Heart left ventricle (tissue), 16 donors: ENCODE results near the gene WWOX. TPM values are rescaled to one million over a fixed set of nuclear protein-coding genes. Genes with fewer than 3 reads are reported as not detected.

Source experiments
- ATAC-seq, 4 donors: fragments of 200-7000 bp; cut with Tn5 transposase; one replicate each; pipeline ENCODE4 v1.9.1; 2020 to 2022; ENCODE audit warnings: moderate library complexity in 4 of 4, mild to moderate bottlenecking in 3 of 4, moderate number of reproducible peaks in 1 of 4
- DNase-seq, 5 donors: peaks; one replicate each; pipeline ENCODE4 v3.0.0-alpha.2; 2020
- H3K27ac ChIP-seq, 12 donors: fragments of 200-600 bp; sonication (generic) in 4 of 12; one replicate each; pipeline versions ENCODE4 v1.5.0 to v1.8.0; 2016 to 2022; ENCODE audit warnings: mild to moderate bottlenecking in 2 of 12
- H3K27me3 ChIP-seq, 9 donors: fragments of 200-600 bp; sonication (generic) in 2 of 9; one replicate each; pipeline versions ENCODE4 v1.5.1 to v1.8.0; 2016 to 2022; ENCODE audit warnings: mild to moderate bottlenecking in 3 of 9
- H3K36me3 ChIP-seq, 9 donors: fragments of 200-600 bp; sonication (generic) in 2 of 9; one replicate each; pipeline versions ENCODE4 v1.5.0 to v1.8.0; 2018 to 2022; ENCODE audit warnings: mild to moderate bottlenecking in 2 of 9
- H3K4me1 ChIP-seq, 12 donors: fragments of 200-600 bp; sonication (generic) in 4 of 12; one replicate each; pipeline versions ENCODE4 v1.5.0 to v1.8.0; 2016 to 2022; ENCODE audit warnings: mild to moderate bottlenecking in 3 of 12
- H3K4me3 ChIP-seq, 12 donors: fragments of 200-600 bp; sonication (generic) in 4 of 12; one replicate each; pipeline versions ENCODE4 v1.5.0 to v1.8.0; 2017 to 2022; ENCODE audit warnings: mild to moderate bottlenecking in 9 of 12, moderate library complexity in 4 of 12
- H3K9me3 ChIP-seq, 12 donors: fragments of 200-600 bp; sonication (generic) in 4 of 12; one replicate each; pipeline versions ENCODE4 v1.5.0 to v1.8.0; 2016 to 2022; ENCODE audit warnings: mild to moderate bottlenecking in 1 of 12
- POLR2A ChIP-seq, 2 donors: fragments of 450-650 bp; IDR thresholded peaks; one replicate each; pipeline ENCODE4 v1.6.1; 2017; ENCODE audit warnings: antibody characterized with exemption in 2 of 2, mild to moderate bottlenecking in 2 of 2, moderate library complexity in 2 of 2
- WGBS, 4 donors: extraction: QIAGEN DNeasy Blood & Tissue Kit in 2 of 4; methylation state at CpG; one replicate each; pipeline versions ENCODE4 v1.1.5 to v1.1.7; 2013 to 2018; 5-methylcytosine and 5-hydroxymethylcytosine counted together
- intact Hi-C, 10 donors: fragments of 100-400 bp; cut with DNase I; formaldehyde crosslinking; loops; one replicate each; pipeline versions ENCODE4 v1.11.1 to v1.14.2; 2022
- polyA plus RNA-seq, 2 donors: library from polyadenylated mRNA; stranded (reverse); fragments of 200-250 nt; gene quantifications; one replicate each; pipeline ENCODE4 v1.2.3, GENCODE V29; 2013
- total RNA-seq, 9 donors: library from RNA; depleted of rRNA in 2 of 9; stranded (reverse); fragments of >200 nt in 2 of 9; fragmentation: NEBNext Ultra II Directional in 3 of 9; extraction: Animal tissue kit (Norgen Biotek cat#: 25700) in 3 of 9; gene quantifications; one replicate each; pipeline versions ENCODE4 v1.1.0 to v1.2.4, GENCODE V29; 2016 to 2023
- TF ChIP-seq, protein P1 (sequence below), 12 donors: fragments of 200-600 bp; sonication (generic) in 4 of 12; IDR thresholded peaks; one replicate each; pipeline versions ENCODE4 v1.5.0 to v1.8.0; 2018 to 2022; ENCODE audit warnings: antibody characterized with exemption in 12 of 12, mild to moderate bottlenecking in 5 of 12
- donor health status: ischemic (EF 13 %, LVEDD 7.1; RV severe dilation, severe dysfunction).
- donor health status: healthy with polysubstance abuse.
- donor health status: DM: no; HTN: yes; CAD: no.
- donor health status: DM: no; HTN: no; CAD: no.
- donor health status: ischemic (EF 25% LVEDD 6.9; RV normal size, moderate dysfunction).
- donor health status: ischemic (EF 25% LVEDD 5.7; RV mildly dilated, moderate dysfunction).
- donor health status: healthy.
- donor health status: DM: yes; HTN: yes; CAD: no.
- donor health status: ischemic (EF 35%, LVEDD 5.7; RV mildly dilated, moderate dysfunction).
- donor health status: nonischemic (EF 11% LVEDD 7.7; RV severe dilation, severe dysfunction).
- donor health status: DM: yes; HTN: yes; CAD: no.
- donor health status: PGD.
- donor health status: ischemic (EF 29% LVEDD 5.4; RV normal size, mild dysfunction).
- donor health status: nonischemic (EF 23%, LVEDD 6.1; RV moderate dilation, normal function).

Gene WWOX
- total and polyA plus RNA-seq, 11 donors: 4.3 to 18.3 (median 9.1) TPM

DNA sequence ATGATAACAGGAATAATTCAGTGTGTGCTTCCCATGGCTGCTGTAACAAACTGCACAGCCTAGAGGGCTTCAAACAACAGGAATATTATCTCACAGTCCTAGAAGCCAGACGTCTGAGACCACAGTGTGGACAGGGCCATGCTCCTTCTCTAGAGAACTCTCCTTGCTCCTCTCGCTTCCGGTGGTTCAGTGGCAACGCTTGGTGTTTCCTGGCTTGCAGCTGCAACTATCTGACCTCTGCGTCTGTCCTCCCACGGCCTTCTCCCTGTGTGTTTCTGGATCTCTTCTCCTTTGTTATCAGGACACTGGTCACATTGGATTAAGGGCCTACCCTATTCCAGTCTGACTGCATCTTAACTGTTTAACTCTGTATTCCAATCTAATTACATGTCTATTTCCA lies 1086.7 kb downstream of the WWOX start:
- H3K36me3 ChIP-seq: no peaks in the 10 kb centered on the region
- DNase-seq: peak in 3 of 5 donors; percentile 16 to 46 (median 37)
- 15 to 30% (median 19%) methylated on average over 6 of the region's 6 CpGs for WGBS, 4 donors
- H3K4me3 ChIP-seq: no peak overlapping the region
- H3K27ac ChIP-seq: no peak overlapping the region
- H3K9me3 ChIP-seq: peaks cover 0 to 8% (median 0%) of the 10 kb centered on the region in 12 donors
- ATAC-seq: peak in 3 of 4 donors; percentile 61 to 76 (median 65)
- TF ChIP-seq POLR2A (IDR thresholded peaks at IDR 0.05): no peak
- TF ChIP-seq, protein P1, sequence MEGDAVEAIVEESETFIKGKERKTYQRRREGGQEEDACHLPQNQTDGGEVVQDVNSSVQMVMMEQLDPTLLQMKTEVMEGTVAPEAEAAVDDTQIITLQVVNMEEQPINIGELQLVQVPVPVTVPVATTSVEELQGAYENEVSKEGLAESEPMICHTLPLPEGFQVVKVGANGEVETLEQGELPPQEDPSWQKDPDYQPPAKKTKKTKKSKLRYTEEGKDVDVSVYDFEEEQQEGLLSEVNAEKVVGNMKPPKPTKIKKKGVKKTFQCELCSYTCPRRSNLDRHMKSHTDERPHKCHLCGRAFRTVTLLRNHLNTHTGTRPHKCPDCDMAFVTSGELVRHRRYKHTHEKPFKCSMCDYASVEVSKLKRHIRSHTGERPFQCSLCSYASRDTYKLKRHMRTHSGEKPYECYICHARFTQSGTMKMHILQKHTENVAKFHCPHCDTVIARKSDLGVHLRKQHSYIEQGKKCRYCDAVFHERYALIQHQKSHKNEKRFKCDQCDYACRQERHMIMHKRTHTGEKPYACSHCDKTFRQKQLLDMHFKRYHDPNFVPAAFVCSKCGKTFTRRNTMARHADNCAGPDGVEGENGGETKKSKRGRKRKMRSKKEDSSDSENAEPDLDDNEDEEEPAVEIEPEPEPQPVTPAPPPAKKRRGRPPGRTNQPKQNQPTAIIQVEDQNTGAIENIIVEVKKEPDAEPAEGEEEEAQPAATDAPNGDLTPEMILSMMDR (IDR thresholded peaks at IDR 0.05): no peak
- no peaks in the 10 kb centered on the region for H3K27me3 ChIP-seq
- H3K4me1 ChIP-seq: peaks cover 0 to 7% (median 0%) of the 10 kb centered on the region in 12 donors
- intact Hi-C loops: no loop called here

DNA sequence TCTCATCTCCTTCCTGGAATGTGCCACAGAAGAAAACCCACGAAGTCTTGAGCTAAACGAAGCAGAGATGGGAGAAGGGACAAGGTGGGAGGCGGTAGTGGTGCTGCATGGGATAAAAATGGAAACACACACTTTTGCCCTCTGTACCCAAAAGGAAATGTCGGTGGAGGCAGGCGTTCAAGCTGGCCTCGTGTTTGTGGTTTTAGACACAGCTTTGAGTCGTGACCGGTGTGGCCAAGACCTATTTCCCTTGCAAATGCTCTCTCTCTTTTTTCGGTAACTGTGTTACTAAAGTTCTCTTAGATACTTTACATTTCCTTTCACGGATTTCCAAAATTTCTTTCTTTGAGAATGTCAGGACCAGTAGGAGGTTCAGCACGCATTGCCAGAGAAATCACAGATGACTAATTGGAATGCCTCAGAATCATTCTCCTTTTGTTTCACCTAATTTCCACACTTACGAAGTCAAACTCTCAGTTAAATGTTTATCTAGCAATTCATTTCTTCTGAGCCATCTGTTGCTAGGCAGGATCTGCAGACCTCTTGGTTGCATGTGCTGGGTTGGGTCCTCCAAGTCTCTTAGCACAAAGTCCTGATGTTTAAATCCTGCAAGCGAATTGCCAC lies 1088.8 kb downstream of the WWOX start:
- Histone ChIP-seq H3K27ac (no peak overlapping the region), H3K36me3 (no peaks in the 10 kb centered on the region), H3K4me1 (peaks cover 0 to 7% (median 0%) of the 10 kb centered on the region in 12 donors), H3K27me3 (no peaks in the 10 kb centered on the region), H3K4me3 (no peak overlapping the region), H3K9me3 (peaks cover 0 to 8% (median 0%) of the 10 kb centered on the region in 12 donors)
- WGBS, 4 donors: 68 to 78% (median 76%) methylated on average over 13 of the region's 13 CpGs
- intact Hi-C loops: no loop called here
- no peak for DNase-seq
- no peak for ATAC-seq
- TF ChIP-seq, protein P1 (IDR thresholded peaks at IDR 0.05): no peak
- no peak for TF ChIP-seq POLR2A (IDR thresholded peaks at IDR 0.05)

DNA sequence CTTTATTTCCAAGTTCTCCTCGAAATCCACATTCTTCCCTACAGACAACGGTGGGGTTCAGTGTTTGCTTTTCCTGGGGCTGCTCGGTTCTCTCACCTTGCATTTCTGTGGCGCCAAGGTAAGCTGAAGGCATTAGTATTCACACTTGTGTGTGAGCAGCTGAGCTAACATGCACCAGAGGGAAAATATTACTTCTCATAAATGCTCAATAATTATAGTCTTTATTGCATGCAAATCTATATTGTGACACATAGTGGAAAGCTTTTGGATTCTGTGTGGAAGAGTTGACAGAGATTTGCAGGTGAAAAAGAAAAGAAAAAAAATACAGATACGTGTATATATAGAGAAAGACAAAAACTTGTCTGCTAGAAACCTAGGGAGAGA lies 1089.3 kb downstream of the WWOX start:
- TF ChIP-seq POLR2A (IDR thresholded peaks at IDR 0.05): no peak
- TF ChIP-seq, protein P1 (IDR thresholded peaks at IDR 0.05): no peak
- Histone ChIP-seq H3K4me3 (no peak overlapping the region), H3K27ac (no peak overlapping the region), H3K27me3 (no peaks in the 10 kb centered on the region), H3K4me1 (peaks cover 0 to 7% (median 0%) of the 10 kb centered on the region in 12 donors), H3K36me3 (no peaks in the 10 kb centered on the region), H3K9me3 (peaks cover 0 to 8% (median 0%) of the 10 kb centered on the region in 12 donors)
- intact Hi-C loops: no loop called here
- DNase-seq (no peak), ATAC-seq (no peak)
- 77 to 85% (median 77%) methylated on average over 5 of the region's 5 CpGs for WGBS, 4 donors

GRCh38 chr16:79190542-79190941 lies 1091.1 kb downstream of the WWOX start:
- TF ChIP-seq, protein P1 (IDR thresholded peaks at IDR 0.05): no peak
- TF ChIP-seq POLR2A (IDR thresholded peaks at IDR 0.05): no peak
- no peak for ATAC-seq
- WGBS, 4 donors: 96 to 100% (median 100%) methylated on average over 1 of the region's 1 CpG
- intact Hi-C loops: no loop called here
- Histone ChIP-seq H3K9me3 (peaks cover 0 to 8% (median 0%) of the 10 kb centered on the region in 12 donors), H3K27ac (no peak overlapping the region), H3K36me3 (no peaks in the 10 kb centered on the region), H3K4me3 (no peak overlapping the region), H3K4me1 (peaks cover 0 to 7% (median 0%) of the 10 kb centered on the region in 12 donors), H3K27me3 (no peaks in the 10 kb centered on the region)
- DNase-seq: no peak
